Right lung (tissue), 5 donors: ENCODE measurements around the gene OR2L3. TPM values are rescaled to one million over a fixed set of nuclear protein-coding genes. Genes with fewer than 3 reads are reported as not detected.

Experiments used
- polyA plus RNA-seq, 5 donors: library from polyadenylated mRNA; unstranded; fragments of 120-200 nt; gene quantifications; one replicate each; pipeline versions ENCODE4 v1.2.1 to v1.2.3, GENCODE V29; 2013; ENCODE audit warnings: inconsistent platforms in 1 of 5, low replicate concordance in 1 of 5; ENCODE audit not compliant: insufficient read length in 5 of 5, insufficient read depth in 1 of 5

Gene OR2L3
- polyA plus RNA-seq, 5 donors = not detected

Other genes with a start within 250 kb of the OR2L3 start
- gene OR14A16, start 222.7 kb upstream of the OR2L3 start, polyA plus RNA-seq = not detected
- not detected for gene OR11L1, start 204.9 kb upstream of the OR2L3 start, polyA plus RNA-seq
- 1 to 10 TPM; 2.2 to 5.1 (median 2.6) TPM for gene TRIM58, start 189.6 kb upstream of the OR2L3 start, polyA plus RNA-seq
- gene OR2W3, start 151.2 kb upstream of the OR2L3 start, polyA plus RNA-seq = under 1 TPM; 0.28 to 0.82 (median 0.67) TPM
- not detected for gene OR2T8, start 126.6 kb upstream of the OR2L3 start, polyA plus RNA-seq
- gene OR2AJ1, start 121.9 kb upstream of the OR2L3 start, polyA plus RNA-seq = not detected
- gene OR2L8, start 98.0 kb upstream of the OR2L3 start, polyA plus RNA-seq = not detected
- gene OR2AK2, start 81.6 kb upstream of the OR2L3 start, polyA plus RNA-seq = not detected
- gene OR2L5, start 33.2 kb upstream of the OR2L3 start, polyA plus RNA-seq = not detected
- gene OR2L2, start 16.8 kb upstream of the OR2L3 start, polyA plus RNA-seq = under 1 TPM in 3 of 5 donors, not detected in 2; 0.04 to 0.06 (median 0.04) TPM
- not detected for gene OR2L13, start 48.3 kb downstream of the OR2L3 start, polyA plus RNA-seq
- not detected for gene OR2M5, start 98.3 kb downstream of the OR2L3 start, polyA plus RNA-seq
- not detected for gene OR2M2, start 128.0 kb downstream of the OR2L3 start, polyA plus RNA-seq
- under 1 TPM; 0.01 to 0.04 (median 0.03) TPM for gene OR2M3, start 150.4 kb downstream of the OR2L3 start, polyA plus RNA-seq
- gene OR2M4, start 184.6 kb downstream of the OR2L3 start, polyA plus RNA-seq = under 1 TPM in 4 of 5 donors, not detected in 1; 0.01 to 0.08 (median 0.05) TPM
- not detected for gene OR2T33, start 231.1 kb downstream of the OR2L3 start, polyA plus RNA-seq